Liver (tissue), 9 donors: Measurements from ENCODE around the gene PTMA. TPM values are rescaled to one million over a fixed set of nuclear protein-coding genes. Genes with fewer than 3 reads are reported as not detected.

Experiments used
- DNase-seq: peaks from one replicate; pipeline ENCODE4 v3.0.0-alpha.2; 2017; ENCODE audit warnings: low spot score
- H3K27ac ChIP-seq, 2 donors: one replicate each; pipeline ENCODE4 v1.7.0; 2013; ENCODE audit warnings: inconsistent platforms in 2 of 2, low read length in 2 of 2, control low read depth in 1 of 2, low read depth in 1 of 2, mild to moderate bottlenecking in 1 of 2
- H3K27me3 ChIP-seq, 4 donors: one replicate each; pipeline versions ENCODE4 v1.6.1 to v1.7.0; 2013; ENCODE audit warnings: low read length in 3 of 4, inconsistent platforms in 1 of 4, mild to moderate bottlenecking in 1 of 4, moderate library complexity in 1 of 4; ENCODE audit not compliant: control insufficient read depth in 4 of 4, insufficient read depth in 4 of 4
- H3K36me3 ChIP-seq, 4 donors: one replicate each; pipeline versions ENCODE4 v1.6.1 to v1.7.0; 2013; ENCODE audit warnings: low read length in 3 of 4, mild to moderate bottlenecking in 3 of 4, low read depth in 1 of 4, moderate library complexity in 1 of 4; ENCODE audit not compliant: control insufficient read depth in 4 of 4, insufficient read depth in 3 of 4
- H3K4me1 ChIP-seq, 4 donors: one replicate each; pipeline versions ENCODE4 v1.6.1 to v1.7.0; 2013; ENCODE audit warnings: low read length in 3 of 4, mild to moderate bottlenecking in 3 of 4, moderate library complexity in 1 of 4; ENCODE audit not compliant: control insufficient read depth in 4 of 4, insufficient read depth in 4 of 4
- H3K4me3 ChIP-seq, 3 donors: one replicate each; pipeline versions ENCODE4 v1.6.1 to v1.7.0; 2013; ENCODE audit warnings: low read length in 3 of 3, control low read depth in 1 of 3, low read depth in 1 of 3, mild to moderate bottlenecking in 1 of 3
- H3K9ac ChIP-seq, 2 donors: one replicate each; pipeline ENCODE4 v1.7.0; 2013; ENCODE audit warnings: low read length in 2 of 2, mild to moderate bottlenecking in 2 of 2, moderate library complexity in 2 of 2, control low read depth in 1 of 2, low read depth in 1 of 2
- H3K9me3 ChIP-seq, 4 donors: one replicate each; pipeline versions ENCODE4 v1.6.1 to v1.7.0; 2013; ENCODE audit warnings: low read length in 3 of 4; ENCODE audit not compliant: control insufficient read depth in 4 of 4
- ATF3 ChIP-seq: IDR thresholded peaks from 2 replicates; pipeline ENCODE4 v1.6.1; 2016; ENCODE audit warnings: antibody characterized with exemption
- EGR1 ChIP-seq, 2 donors: IDR thresholded peaks; 2 replicates each; pipeline ENCODE4 v1.6.1; 2016 to 2018; ENCODE audit warnings: antibody characterized with exemption in 2 of 2, low read depth in 2 of 2
- FOXA1 ChIP-seq: IDR thresholded peaks from 2 replicates; pipeline ENCODE4 v1.6.1; 2016; ENCODE audit warnings: antibody characterized with exemption
- FOXA2 ChIP-seq: IDR thresholded peaks from 2 replicates; pipeline ENCODE4 v1.6.1; 2016; ENCODE audit warnings: antibody characterized with exemption
- GABPA ChIP-seq, 2 donors: IDR thresholded peaks in 1 of 2; conservative IDR thresholded peaks in 1 of 2; 2 replicates each; pipeline ENCODE4 v1.6.1; 2016; ENCODE audit warnings: antibody characterized with exemption in 2 of 2, mild to moderate bottlenecking in 1 of 2, moderate library complexity in 1 of 2
- HNF4A ChIP-seq, 2 donors: conservative IDR thresholded peaks; 2 replicates each; pipeline ENCODE4 v1.6.1; 2016; ENCODE audit warnings: antibody characterized with exemption in 2 of 2, mild to moderate bottlenecking in 2 of 2
- HNF4G ChIP-seq: IDR thresholded peaks from 2 replicates; pipeline ENCODE4 v1.6.1; 2016; ENCODE audit warnings: antibody characterized with exemption
- JUND ChIP-seq, 2 donors: IDR thresholded peaks; 2 replicates each; pipeline ENCODE4 v1.6.1; 2016; ENCODE audit warnings: antibody characterized with exemption in 2 of 2
- MAX ChIP-seq: IDR thresholded peaks from 2 replicates; pipeline ENCODE4 v1.6.1; 2016; ENCODE audit warnings: antibody characterized with exemption
- RAD21 ChIP-seq, 2 donors: IDR thresholded peaks; 2 replicates each; pipeline ENCODE4 v1.6.1; 2016; ENCODE audit warnings: antibody characterized with exemption in 2 of 2, mild to moderate bottlenecking in 2 of 2
- REST ChIP-seq: IDR thresholded peaks from 2 replicates; pipeline ENCODE4 v1.6.1; 2016; ENCODE audit warnings: antibody characterized with exemption, mild to moderate bottlenecking
- RXRA ChIP-seq, 2 donors: IDR thresholded peaks; 2 replicates each; pipeline ENCODE4 v1.6.1; 2017 to 2018; ENCODE audit warnings: antibody characterized with exemption in 2 of 2, mild to moderate bottlenecking in 1 of 2
- SP1 ChIP-seq: IDR thresholded peaks from 2 replicates; pipeline ENCODE4 v1.6.1; 2018; ENCODE audit warnings: antibody characterized with exemption, mild to moderate bottlenecking
- TAF1 ChIP-seq: conservative IDR thresholded peaks from 2 replicates; pipeline ENCODE4 v1.6.1; 2016; ENCODE audit warnings: antibody characterized with exemption, mild to moderate bottlenecking
- YY1 ChIP-seq: IDR thresholded peaks from 2 replicates; pipeline ENCODE4 v1.6.1; 2016; ENCODE audit warnings: antibody characterized with exemption, mild to moderate bottlenecking
- ZBTB33 ChIP-seq: IDR thresholded peaks from 2 replicates; pipeline ENCODE4 v1.6.1; 2016; ENCODE audit warnings: antibody characterized with exemption
- WGBS: extraction: QIAGEN DNeasy Blood & Tissue Kit; methylation state at CpG from one replicate; pipeline ENCODE4 v1.1.7; 2013; 5-methylcytosine and 5-hydroxymethylcytosine counted together
- polyA plus RNA-seq, 2 donors: library from polyadenylated mRNA; stranded (reverse) in 1 of 2; unstranded in 1 of 2; fragments of 200-250 nt in 1 of 2; fragments of >200 nt in 1 of 2; fragmentation: Nextera tagmentation in 1 of 2; extraction: Ambion mirVana in 1 of 2; gene quantifications; one replicate each; pipeline versions ENCODE4 v1.2.1 to v1.2.3, GENCODE V29; 2013 to 2015
- total RNA-seq, 2 donors: library from RNA; depleted of rRNA; stranded (reverse); fragments of >200 nt; gene quantifications; one replicate each; pipeline ENCODE4 v1.2.3, GENCODE V29; 2014
- TF ChIP-seq, protein P1 (sequence below): fragments of 150-350 bp; IDR thresholded peaks from 2 replicates; pipeline ENCODE4 v1.5.1; 2017; ENCODE audit warnings: improper control_type of control experiment, low read depth, low read length; ENCODE audit not compliant: missing input control
- donor health status: healthy.
- donor health status: healthy.
- donor health status: healthy.
- donor health status: healthy.
- donor health status: healthy.

PTMA gene
- total and polyA plus RNA-seq, 4 donors = 201 to 523 (median 366) TPM

DNA sequence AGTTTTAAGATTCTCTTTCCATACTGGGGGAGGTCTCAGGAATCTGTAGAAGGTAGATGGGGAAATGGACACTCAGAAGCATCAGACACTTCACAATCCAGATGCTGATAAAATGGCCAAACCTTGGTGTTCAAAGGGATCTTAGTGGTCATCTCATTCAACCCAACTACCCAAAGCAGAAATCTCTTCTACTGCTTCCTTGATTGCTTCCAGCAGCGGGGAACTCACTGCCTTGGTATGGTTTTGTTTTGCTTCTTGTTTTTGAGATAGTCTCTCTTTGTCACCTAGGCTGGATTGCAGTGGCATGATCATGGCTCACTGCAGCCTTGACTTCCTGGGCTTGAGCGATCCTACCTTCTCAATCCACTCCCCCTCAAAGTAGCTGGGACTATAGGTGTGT, 39.3 kb upstream of the PTMA start:
- no peak overlapping the region for H3K9ac ChIP-seq
- WGBS = 99% methylated on average over 2 of the region's 2 CpGs
- H3K27me3 ChIP-seq = no peaks in the 10 kb centered on the region
- H3K4me1 ChIP-seq = peaks cover 0 to 3% (median 0%) of the 10 kb centered on the region in 4 donors
- no peak for DNase-seq
- H3K9me3 ChIP-seq = no peaks in the 10 kb centered on the region
- H3K36me3 ChIP-seq = no peaks in the 10 kb centered on the region
- TF ChIP-seq REST (no peak), HNF4G (no peak), SP1 (no peak), JUND (IDR thresholded peaks at IDR 0.05) (no peak), ATF3 (no peak), ZBTB33 (no peak), YY1 (no peak), RXRA (IDR thresholded peaks at IDR 0.05) (no peak), MAX (no peak), GABPA (IDR thresholded peaks at IDR 0.05 in 1 of 2, conservative IDR thresholded peaks at IDR 0.05 in 1 of 2) (no peak)
- TF ChIP-seq, protein P1, sequence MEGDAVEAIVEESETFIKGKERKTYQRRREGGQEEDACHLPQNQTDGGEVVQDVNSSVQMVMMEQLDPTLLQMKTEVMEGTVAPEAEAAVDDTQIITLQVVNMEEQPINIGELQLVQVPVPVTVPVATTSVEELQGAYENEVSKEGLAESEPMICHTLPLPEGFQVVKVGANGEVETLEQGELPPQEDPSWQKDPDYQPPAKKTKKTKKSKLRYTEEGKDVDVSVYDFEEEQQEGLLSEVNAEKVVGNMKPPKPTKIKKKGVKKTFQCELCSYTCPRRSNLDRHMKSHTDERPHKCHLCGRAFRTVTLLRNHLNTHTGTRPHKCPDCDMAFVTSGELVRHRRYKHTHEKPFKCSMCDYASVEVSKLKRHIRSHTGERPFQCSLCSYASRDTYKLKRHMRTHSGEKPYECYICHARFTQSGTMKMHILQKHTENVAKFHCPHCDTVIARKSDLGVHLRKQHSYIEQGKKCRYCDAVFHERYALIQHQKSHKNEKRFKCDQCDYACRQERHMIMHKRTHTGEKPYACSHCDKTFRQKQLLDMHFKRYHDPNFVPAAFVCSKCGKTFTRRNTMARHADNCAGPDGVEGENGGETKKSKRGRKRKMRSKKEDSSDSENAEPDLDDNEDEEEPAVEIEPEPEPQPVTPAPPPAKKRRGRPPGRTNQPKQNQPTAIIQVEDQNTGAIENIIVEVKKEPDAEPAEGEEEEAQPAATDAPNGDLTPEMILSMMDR = no peak
- no peak overlapping the region for H3K4me3 ChIP-seq
- H3K27ac ChIP-seq = no peak overlapping the region

- WGBS = 81% methylated on average over 17 of the region's 17 CpGs
- Histone ChIP-seq H3K9me3 (no peaks in the 10 kb centered on the region), H3K4me3 (no peak overlapping the region), H3K27ac (no peak overlapping the region), H3K36me3 (no peaks in the 10 kb centered on the region), H3K27me3 (no peaks in the 10 kb centered on the region), H3K4me1 (peaks cover 0 to 9% (median 4%) of the 10 kb centered on the region in 4 donors), H3K9ac (no peak overlapping the region)
- DNase-seq = no peak
- no peak for TF ChIP-seq RAD21 (IDR thresholded peaks at IDR 0.05)
- no peak for TF ChIP-seq FOXA1
- TF ChIP-seq ATF3 = no peak
- TF ChIP-seq MAX = no peak
- no peak for TF ChIP-seq REST
- TF ChIP-seq HNF4A (conservative IDR thresholded peaks at IDR 0.05) = no peak
- TF ChIP-seq YY1 = no peak
- no peak for TF ChIP-seq JUND (IDR thresholded peaks at IDR 0.05)
- no peak for TF ChIP-seq RXRA (IDR thresholded peaks at IDR 0.05)
- no peak for TF ChIP-seq TAF1
- no peak for TF ChIP-seq GABPA (IDR thresholded peaks at IDR 0.05 in 1 of 2, conservative IDR thresholded peaks at IDR 0.05 in 1 of 2)
- TF ChIP-seq EGR1 (IDR thresholded peaks at IDR 0.05; ENCODE audit: low read depth in 2 of 2) = no peak
- no peak for TF ChIP-seq FOXA2
- no peak for TF ChIP-seq HNF4G
Measured at GRCh38 chr2:231671270-231672050, 36.9 kb upstream of the PTMA start.
